ENCODE data around the gene KRT4.

DNA sequence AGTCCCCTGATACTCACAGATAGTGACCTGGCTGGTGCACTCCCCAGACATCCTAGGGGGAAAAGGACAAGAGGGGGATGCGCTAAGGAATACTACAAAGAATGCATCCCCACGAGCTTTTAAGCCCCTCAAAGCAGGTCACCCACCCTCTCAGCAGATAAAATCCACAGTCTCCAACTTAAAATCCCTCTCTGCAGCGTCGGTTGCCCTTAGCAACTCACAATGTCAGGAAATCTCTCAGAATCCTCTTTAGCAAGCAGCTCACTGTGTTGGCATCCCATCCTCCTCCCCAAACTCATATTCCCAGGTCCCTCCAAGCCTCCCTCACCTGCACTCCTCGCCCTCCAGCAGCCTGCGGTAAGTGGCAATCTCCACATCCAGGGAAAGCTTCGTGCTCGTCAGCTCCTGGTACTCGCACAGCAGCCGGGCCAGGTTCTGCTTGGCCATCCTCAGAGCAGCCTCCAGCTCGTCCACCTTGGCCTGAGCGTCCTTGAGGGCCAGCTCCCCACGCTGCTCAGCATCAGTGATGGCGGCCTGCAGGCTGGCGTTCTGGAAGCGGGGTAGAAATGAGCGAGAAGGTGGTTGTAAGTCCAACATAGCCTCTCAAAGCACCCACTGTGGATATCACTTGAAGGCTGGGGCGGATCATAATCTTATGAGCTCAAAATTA lies 25.7 kb upstream of the KRT4 start:
- TF ChIP-seq EZH2 (IDR thresholded peaks at IDR 0.05; ENCODE audit: borderline replicate concordance, insufficient read depth, low read length, poor library complexity, severe bottlenecking), result no peak
- TF ChIP-seq, protein P1, sequence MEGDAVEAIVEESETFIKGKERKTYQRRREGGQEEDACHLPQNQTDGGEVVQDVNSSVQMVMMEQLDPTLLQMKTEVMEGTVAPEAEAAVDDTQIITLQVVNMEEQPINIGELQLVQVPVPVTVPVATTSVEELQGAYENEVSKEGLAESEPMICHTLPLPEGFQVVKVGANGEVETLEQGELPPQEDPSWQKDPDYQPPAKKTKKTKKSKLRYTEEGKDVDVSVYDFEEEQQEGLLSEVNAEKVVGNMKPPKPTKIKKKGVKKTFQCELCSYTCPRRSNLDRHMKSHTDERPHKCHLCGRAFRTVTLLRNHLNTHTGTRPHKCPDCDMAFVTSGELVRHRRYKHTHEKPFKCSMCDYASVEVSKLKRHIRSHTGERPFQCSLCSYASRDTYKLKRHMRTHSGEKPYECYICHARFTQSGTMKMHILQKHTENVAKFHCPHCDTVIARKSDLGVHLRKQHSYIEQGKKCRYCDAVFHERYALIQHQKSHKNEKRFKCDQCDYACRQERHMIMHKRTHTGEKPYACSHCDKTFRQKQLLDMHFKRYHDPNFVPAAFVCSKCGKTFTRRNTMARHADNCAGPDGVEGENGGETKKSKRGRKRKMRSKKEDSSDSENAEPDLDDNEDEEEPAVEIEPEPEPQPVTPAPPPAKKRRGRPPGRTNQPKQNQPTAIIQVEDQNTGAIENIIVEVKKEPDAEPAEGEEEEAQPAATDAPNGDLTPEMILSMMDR (IDR thresholded peaks at IDR 0.05; ENCODE audit: poor library complexity, severe bottlenecking), result no peak
- TF ChIP-seq TAF1 (IDR thresholded peaks at IDR 0.05; ENCODE audit: low read depth), result no peak
- no peak for TF ChIP-seq EP300 (conservative IDR thresholded peaks at IDR 0.05; ENCODE audit: poor library complexity, severe bottlenecking)
- TF ChIP-seq RAD21 (conservative IDR thresholded peaks at IDR 0.05), result no peak
- no peak for TF ChIP-seq POLR2AphosphoS5 (IDR thresholded peaks at IDR 0.05)
- no peak for TF ChIP-seq SMC3 (conservative IDR thresholded peaks at IDR 0.05; ENCODE audit: poor library complexity)
- TF ChIP-seq MXI1 (conservative IDR thresholded peaks at IDR 0.05; ENCODE audit: poor library complexity, severe bottlenecking), result no peak
- no peak for TF ChIP-seq REST (IDR thresholded peaks at IDR 0.05; ENCODE audit: borderline replicate concordance)

Measured in neural cell (in vitro differentiated cells).